ENCODE measurements around the gene CPLANE1.

The CPLANE1 gene

DNA sequence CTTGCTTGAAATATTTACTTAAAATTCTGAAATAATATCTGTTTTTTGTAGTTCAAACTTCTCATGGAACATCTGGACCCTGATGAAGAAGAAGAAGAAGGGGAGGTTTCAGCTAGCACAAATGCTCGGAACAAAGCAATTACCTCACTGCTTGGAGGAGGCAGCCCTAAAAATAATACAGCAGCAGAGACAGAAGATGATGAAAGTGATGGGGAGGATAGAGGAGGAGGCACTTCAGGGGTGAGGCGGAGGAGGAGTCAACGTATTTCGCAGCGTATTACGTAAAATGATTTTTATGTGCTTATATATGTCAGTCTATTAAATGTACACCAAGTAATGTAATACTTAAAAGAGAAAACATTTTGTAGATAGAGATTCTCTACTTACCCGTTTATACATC is 185.4 kb downstream of the CPLANE1 start:
- DNase-seq: no peak

DNA sequence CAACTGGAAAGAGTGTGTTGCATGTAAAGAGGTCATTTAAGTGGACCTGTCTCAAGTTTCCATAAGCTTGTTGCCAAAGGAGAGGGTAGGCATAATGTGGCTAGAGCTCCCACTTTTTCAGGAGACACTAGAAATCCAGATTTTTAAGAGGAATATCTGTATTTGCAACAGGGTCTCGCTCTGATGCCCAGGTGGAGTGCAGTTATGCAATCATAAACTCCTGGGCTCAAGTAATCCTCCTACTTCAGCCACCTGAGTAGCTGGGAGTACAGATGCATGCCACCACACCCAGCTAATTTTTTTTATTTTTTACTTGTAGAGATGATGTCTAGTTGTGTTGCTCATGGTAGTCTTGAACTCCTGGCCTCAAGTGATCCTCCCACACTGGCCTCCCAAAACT is 189.1 kb downstream of the CPLANE1 start:
- DNase-seq: no peak

DNA sequence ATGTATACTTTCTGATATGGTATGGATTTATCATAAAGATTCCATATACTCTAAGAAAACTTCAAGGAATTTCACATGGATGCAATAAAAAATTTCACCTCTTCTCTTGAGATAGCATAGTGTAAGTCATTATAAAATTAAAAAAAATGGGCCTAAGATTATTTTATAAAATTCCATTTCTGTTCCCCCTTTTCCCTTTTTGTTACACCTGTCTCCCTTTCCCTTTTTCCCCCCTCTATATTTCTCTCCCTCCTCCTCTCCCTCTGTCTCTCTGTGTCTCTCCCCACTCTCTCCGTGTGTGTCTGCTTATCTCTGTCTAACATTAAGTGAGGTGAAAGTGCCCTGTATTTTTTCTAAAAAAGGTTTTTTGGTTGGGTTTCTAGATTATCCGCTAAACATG is 192.4 kb downstream of the CPLANE1 start:
- no peak for DNase-seq

All from right kidney (tissue), 1 donor.